IMR-90 (cell line): ENCODE data around the gene ZACN. TPM values are rescaled to one million over a fixed set of nuclear protein-coding genes. Genes with fewer than 3 reads are reported as not detected.

ENCODE experiments used
- ATAC-seq: fragments of 200-7000 bp; cut with Tn5 transposase; 2 replicates; pipeline ENCODE4 v1.9.1; 2020; ENCODE audit warnings: low read depth, mild to moderate bottlenecking, moderate library complexity
- BruUV-seq: library from RNA; stranded (reverse); fragments of 400-500 nt; replicated peaks from 2 replicates; lab custom pipeline; 2021; lab: Mats Ljungman, UMichigan
- CTCF ChIA-PET: fragments of 300-600 bp; formaldehyde crosslinking; extraction: SDS; loops from one replicate; lab custom pipeline; 2021; ENCODE audit warnings: antibody characterized with exemption; lab: Yijun Ruan, JAX
- POLR2A ChIA-PET: fragments of 300-600 bp; sonication (Branson Sonifier 250); formaldehyde crosslinking; loops from one replicate; lab custom pipeline; 2022; ENCODE audit warnings: antibody characterized with exemption; ENCODE audit not compliant: unreplicated experiment; lab: Charles Lee
- DNase-seq: peaks from one replicate; pipeline ENCODE4 v3.0.0; 2013
- H2AFZ ChIP-seq: replicated peaks from 2 replicates; pipeline ENCODE3; 2013; ENCODE audit warnings: low read length, mild to moderate bottlenecking; ENCODE audit not compliant: poor library complexity
- H2AK5ac ChIP-seq: 2 replicates; pipeline ENCODE4 v1.6.1; 2013; ENCODE audit warnings: low read depth, low read length, inconsistent platforms
- H2AK9ac ChIP-seq: replicated peaks from 2 replicates; pipeline ENCODE3; 2013; ENCODE audit warnings: mild to moderate bottlenecking, low read depth, low read length, moderate library complexity; ENCODE audit not compliant: poor library complexity
- H2BK120ac ChIP-seq: 2 replicates; pipeline ENCODE4 v1.6.1; 2013; ENCODE audit warnings: low read depth, low read length, inconsistent platforms
- H2BK15ac ChIP-seq: 3 replicates; pipeline ENCODE4 v1.6.1; 2013; ENCODE audit warnings: low read depth, low read length, inconsistent platforms
- H2BK20ac ChIP-seq: 2 replicates; pipeline ENCODE4 v1.6.1; 2013; ENCODE audit warnings: low read depth, mild to moderate bottlenecking, inconsistent platforms, low read length, moderate library complexity
- H2BK5ac ChIP-seq: 2 replicates; pipeline ENCODE4 v1.6.1; 2013; ENCODE audit warnings: mild to moderate bottlenecking, low read depth, low read length, inconsistent platforms; ENCODE audit not compliant: poor library complexity, severe bottlenecking
- H3K14ac ChIP-seq: replicated peaks from 2 replicates; pipeline ENCODE4 v1.6.1; 2013; ENCODE audit warnings: low read depth, low read length, inconsistent platforms
- H3K18ac ChIP-seq: 2 replicates; pipeline ENCODE4 v1.6.1; 2013; ENCODE audit warnings: low read depth, low read length, control low read depth
- H3K23ac ChIP-seq: 2 replicates; pipeline ENCODE4 v1.6.1; 2013; ENCODE audit warnings: low read depth, low read length, inconsistent platforms
- H3K27ac ChIP-seq: 2 replicates; pipeline ENCODE4 v1.5.1; 2013; ENCODE audit warnings: mild to moderate bottlenecking, control low read depth, low read length; ENCODE audit not compliant: insufficient read depth
- H3K27me3 ChIP-seq: 2 replicates; pipeline ENCODE4 v1.6.1; 2013; ENCODE audit warnings: low read length; ENCODE audit not compliant: control insufficient read depth, insufficient read depth
- H3K36me3 ChIP-seq: 2 replicates; pipeline ENCODE4 v1.6.1; 2013; ENCODE audit warnings: low read length, mixed read lengths; ENCODE audit not compliant: control insufficient read depth, insufficient read depth
- H3K4ac ChIP-seq: 2 replicates; pipeline ENCODE4 v1.6.1; 2013; ENCODE audit warnings: low read depth, low read length, inconsistent platforms
- H3K4me1 ChIP-seq: 2 replicates; pipeline ENCODE4 v1.6.1; 2013; ENCODE audit warnings: low read length, mixed read lengths; ENCODE audit not compliant: control insufficient read depth, insufficient read depth
- H3K4me2 ChIP-seq: 2 replicates; pipeline ENCODE4 v1.6.1; 2013; ENCODE audit warnings: low read depth, mild to moderate bottlenecking, control low read depth, low read length, moderate library complexity
- H3K4me3 ChIP-seq: 2 replicates; pipeline ENCODE4 v1.5.1; 2013; ENCODE audit warnings: low read depth, mild to moderate bottlenecking, control low read depth, low read length, moderate library complexity; ENCODE audit not compliant: insufficient read depth
- H3K56ac ChIP-seq: 2 replicates; pipeline ENCODE4 v1.6.1; 2013; ENCODE audit warnings: low read length, inconsistent platforms; ENCODE audit not compliant: insufficient read depth; ENCODE audit errors: extremely low read depth
- H3K79me1 ChIP-seq, 2 experiments: 2 replicates each; pipeline ENCODE4 v1.6.1; 2013; ENCODE audit warnings: low read length in 2 of 2, inconsistent platforms in 1 of 2, low read depth in 1 of 2
- H3K9ac ChIP-seq: 2 replicates; pipeline ENCODE4 v1.6.1; 2013; ENCODE audit warnings: low read depth, low read length, control low read depth
- H3K9me1 ChIP-seq: 2 replicates; pipeline ENCODE4 v1.6.1; 2013; ENCODE audit warnings: low read length, inconsistent platforms; ENCODE audit not compliant: insufficient read depth
- H3K9me3 ChIP-seq: 2 replicates; pipeline ENCODE4 v1.6.1; 2013; ENCODE audit warnings: low read length; ENCODE audit not compliant: control insufficient read depth, insufficient read depth
- H4K20me1 ChIP-seq: 2 replicates; pipeline ENCODE4 v1.6.1; 2013; ENCODE audit warnings: low read length, inconsistent platforms; ENCODE audit not compliant: insufficient read depth
- H4K5ac ChIP-seq: 2 replicates; pipeline ENCODE4 v1.6.1; 2013; ENCODE audit warnings: mild to moderate bottlenecking, low read depth, low read length, control low read depth
- H4K8ac ChIP-seq, 2 experiments: 2 replicates each; pipeline ENCODE4 v1.6.1; 2013; ENCODE audit warnings: low read depth in 2 of 2, low read length in 2 of 2, control low read depth in 1 of 2, inconsistent platforms in 1 of 2
- H4K91ac ChIP-seq: 2 replicates; pipeline ENCODE4 v1.6.1; 2013; ENCODE audit warnings: low read depth, low read length, inconsistent platforms; ENCODE audit not compliant: insufficient read depth
- BHLHE40 ChIP-seq: fragments of 150-350 bp; IDR thresholded peaks from 2 replicates; pipeline ENCODE4 v1.6.1; 2016; ENCODE audit warnings: mild to moderate bottlenecking, low read depth, low read length
- CEBPB ChIP-seq: IDR thresholded peaks from 2 replicates; pipeline ENCODE4 v1.6.1; 2012; ENCODE audit warnings: low read depth, low read length, improper control_type of control experiment
- CHD1 ChIP-seq: IDR thresholded peaks from 2 replicates; pipeline ENCODE4 v1.6.1; 2012; ENCODE audit warnings: low read depth, low read length, improper control_type of control experiment
- CTCF ChIP-seq: conservative IDR thresholded peaks from 2 replicates; pipeline ENCODE4 v1.5.1; 2012; ENCODE audit warnings: mild to moderate bottlenecking, low read depth, low read length, improper control_type of control experiment
- ELK1 ChIP-seq: fragments of 150-350 bp; IDR thresholded peaks from 2 replicates; pipeline ENCODE4 v1.6.1; 2016; ENCODE audit warnings: low read depth, mild to moderate bottlenecking, low read length, moderate library complexity, borderline replicate concordance
- FOS ChIP-seq: fragments of 150-350 bp; IDR thresholded peaks from 2 replicates; pipeline ENCODE4 v1.6.1; 2016; ENCODE audit warnings: low read depth, low read length
- MAFK ChIP-seq: IDR thresholded peaks from 2 replicates; pipeline ENCODE4 v1.6.1; 2012; ENCODE audit warnings: low read depth, low read length, improper control_type of control experiment
- MAZ ChIP-seq: IDR thresholded peaks from 2 replicates; pipeline ENCODE4 v1.6.1; 2012; ENCODE audit warnings: low read depth, mild to moderate bottlenecking, low read length, improper control_type of control experiment, moderate library complexity, borderline replicate concordance
- MXI1 ChIP-seq: IDR thresholded peaks from 2 replicates; pipeline ENCODE4 v1.6.1; 2012; ENCODE audit warnings: low read depth, mild to moderate bottlenecking, low read length, moderate library complexity, borderline replicate concordance
- NFE2L2 ChIP-seq: fragments of 150-350 bp; IDR thresholded peaks from 2 replicates; pipeline ENCODE4 v1.6.1; 2016; ENCODE audit warnings: low read depth, mild to moderate bottlenecking, low read length
- POLR2A ChIP-seq: IDR thresholded peaks from 2 replicates; pipeline ENCODE4 v1.6.1; 2012; ENCODE audit warnings: mild to moderate bottlenecking, low read depth, low read length
- RAD21 ChIP-seq: IDR thresholded peaks from 2 replicates; pipeline ENCODE4 v1.6.1; 2012; ENCODE audit warnings: low read length, improper control_type of control experiment
- RCOR1 ChIP-seq: IDR thresholded peaks from 2 replicates; pipeline ENCODE4 v1.6.1; 2012; ENCODE audit warnings: mild to moderate bottlenecking, low read length, improper control_type of control experiment; ENCODE audit not compliant: insufficient replicate concordance
- RFX5 ChIP-seq: IDR thresholded peaks from 2 replicates; pipeline ENCODE4 v1.8.0; 2012; ENCODE audit warnings: low read depth, mild to moderate bottlenecking, low read length, moderate library complexity
- SMC3 ChIP-seq: fragments of 150-350 bp; IDR thresholded peaks from 2 replicates; pipeline ENCODE4 v1.6.1; 2016; ENCODE audit warnings: low read depth, mild to moderate bottlenecking, antibody characterized with exemption, low read length, moderate library complexity
- WGBS, 2 experiments: methylation state at CpG; one replicate each; pipeline versions ENCODE4 v1.1.5 to v1.1.7; 2013; ENCODE audit warnings: missing lambda C conversion rate in 2 of 2; ENCODE audit not compliant: insufficient read length in 1 of 2; ENCODE audit errors: extremely low coverage in 2 of 2; 5-methylcytosine and 5-hydroxymethylcytosine counted together
- dilution Hi-C: fragments of 300-500 bp; cut with HindIII; formaldehyde crosslinking; loops from one replicate; pipeline ENCODE4 v1.14.3; 2018; ENCODE audit warnings: low sequenced_read_pairs; ENCODE audit not compliant: unreplicated experiment
- in situ Hi-C: fragments of 300-500 bp; cut with MboI; formaldehyde crosslinking; loops from 3 replicates; pipeline ENCODE4 v1.14.3; 2019; ENCODE audit warnings: low sequenced_read_pairs, inconsistent platforms, mixed read lengths
- intact Hi-C: fragments of 100-400 bp; cut with micrococcal nuclease; formaldehyde crosslinking; loops from 2 replicates; pipeline ENCODE4 v1.10.0; 2022
- polyA plus RNA-seq, 3 experiments: library from polyadenylated mRNA; depleted of rRNA; stranded (reverse); fragments of >200 nt; gene quantifications; 2 replicates each; pipeline ENCODE4 v1.2.3, GENCODE V29; 2012; ENCODE audit warnings: low replicate concordance in 1 of 3
- total RNA-seq: library from RNA; depleted of rRNA; stranded (reverse); fragments of >200 nt; gene quantifications from 2 replicates; pipeline ENCODE4 v1.2.3, GENCODE V29; 2012

Gene ZACN
- total and polyA plus RNA-seq, 2 of the 4 experiments (the other 2 are of a cell fraction), result not detected

- Histone ChIP-seq H3K4me1 (peaks cover 3% of the 10 kb centered on the region; the same call in 1 of the 2 replicates), H2BK20ac (no peak overlapping the region), H4K8ac (peak overlapping the region in 1 of 2 experiments; percentile 88; a peak in 2 of 4 replicates), H3K14ac (no peak overlapping the region; the same call in 1 of the 2 replicates), H3K4ac (no peak overlapping the region), H3K56ac (no peak overlapping the region), H4K20me1 (no peaks in the 10 kb centered on the region), H2BK120ac (no peak overlapping the region), H3K23ac (no peak overlapping the region), H2AK5ac (no peak overlapping the region; the same call in 1 of the 2 replicates), H4K5ac (no peak overlapping the region; the same call in 1 of the 2 replicates), H2BK15ac (no peak overlapping the region), H3K27me3 (peaks cover 14% of the 10 kb centered on the region), H3K9me3 (no peaks in the 10 kb centered on the region), H3K36me3 (no peaks in the 10 kb centered on the region), H3K79me1 (no peaks in the 10 kb centered on the region), H4K91ac (no peak overlapping the region), H2AFZ (peak overlapping the region; percentile 90), H3K9ac (no peak overlapping the region), H3K18ac (no peak overlapping the region), H3K4me2 (no peak overlapping the region), H3K9me1 (no peaks in the 10 kb centered on the region), H3K27ac (no peak overlapping the region), H2AK9ac (peak overlapping the region; percentile 42), H2BK5ac (no peak overlapping the region), H3K4me3 (no peak overlapping the region)
- no peak for ATAC-seq
- DNase-seq, result no peak
- BruUV-seq, result no TSS peak
- ChIA-PET CTCF (interaction anchor here (4.0 kb wide), 1 partner anchor 157 kb away, joined by 27 read pairs; no protein-coding TSS in a partner anchor), POLR2A (no interaction called here)
- intact Hi-C loops, result no loop called here
- 83% methylated on average over 18 of the region's 24 CpGs; no CpG with 5 or more reads in 1 of the 2 experiments for WGBS, 2 experiments
- in situ Hi-C loops, result no loop called here
- dilution Hi-C loops, result no loop called here
- TF ChIP-seq POLR2A (no peak), CHD1 (no peak), MAZ (no peak), BHLHE40 (no peak), RAD21 (no peak), RFX5 (no peak), SMC3 (no peak), ELK1 (no peak), CEBPB (no peak), RCOR1 (no peak), CTCF (no peak), MAFK (no peak), FOS (no peak), MXI1 (no peak), NFE2L2 (no peak)
These were observed 43.6 kb downstream of the ZACN start for GRCh38 chr17:76122431-76123190.
